Gastrocnemius medialis (tissue), 4 donors: ENCODE measurements around the gene SPSB4. TPM values are rescaled to one million over a fixed set of nuclear protein-coding genes. Genes with fewer than 3 reads are reported as not detected.

Source experiments
- ATAC-seq, 2 donors: fragments of 150-250 bp; one replicate each; pipeline ENCODE4 v1.9.1; 2016
- DNase-seq, 2 donors: peaks; one replicate each; pipeline ENCODE4 v3.0.0-alpha.2; 2019
- H3K27ac ChIP-seq, 4 donors: fragments of 200-600 bp; sonication (generic); 1 replicate in 1 of 4; 2 replicates in 3 of 4; pipeline ENCODE4 v1.5.1; 2016 to 2018; ENCODE audit warnings: mild to moderate bottlenecking in 2 of 4, moderate library complexity in 1 of 4
- H3K27me3 ChIP-seq, 3 donors: fragments of 200-600 bp; sonication (generic) in 2 of 3; 1 replicate in 1 of 3; 2 replicates in 2 of 3; pipeline versions ENCODE4 v1.5.1 to v1.6.0; 2016 to 2019; ENCODE audit warnings: mild to moderate bottlenecking in 1 of 3, moderate library complexity in 1 of 3
- H3K36me3 ChIP-seq, 2 donors: fragments of 200-600 bp; sonication (generic) in 1 of 2; one replicate each; pipeline ENCODE4 v1.5.1; 2017 to 2018
- H3K4me1 ChIP-seq, 2 donors: fragments of 200-600 bp; sonication (generic) in 1 of 2; one replicate each; pipeline ENCODE4 v1.5.1; 2016 to 2017; ENCODE audit warnings: mild to moderate bottlenecking in 2 of 2
- H3K4me3 ChIP-seq, 4 donors: fragments of 200-600 bp; sonication (generic) in 3 of 4; 1 replicate in 1 of 4; 2 replicates in 3 of 4; pipeline ENCODE4 v1.5.1; 2016 to 2019; ENCODE audit warnings: mild to moderate bottlenecking in 2 of 4
- H3K9me3 ChIP-seq, 3 donors: fragments of 200-600 bp; sonication (generic) in 2 of 3; 1 replicate in 1 of 3; 2 replicates in 2 of 3; pipeline ENCODE4 v1.5.1; 2016 to 2019
- POLR2A ChIP-seq, 2 donors: fragments of 450-650 bp; IDR thresholded peaks; one replicate each; pipeline ENCODE4 v1.6.1; 2017; ENCODE audit warnings: antibody characterized with exemption in 2 of 2, mild to moderate bottlenecking in 2 of 2, moderate library complexity in 2 of 2
- in situ Hi-C, 4 donors: fragments of 200-750 bp; cut with MboI; loops; one replicate each; pipeline versions ENCODE4 v1.15.0 to v1.8.0; 2017; ENCODE audit warnings: low sequenced_read_pairs in 4 of 4
- intact Hi-C: fragments of 100-400 bp; cut with DNase I; formaldehyde crosslinking; loops from one replicate; pipeline ENCODE4 v1.15.1; 2023; ENCODE audit warnings: low total_unique reads
- total RNA-seq, 4 donors: library from RNA; depleted of rRNA; stranded (reverse); fragments of >200 nt; gene quantifications; one replicate each; pipeline versions ENCODE4 v1.1.0 to v1.2.3, GENCODE V29; 2016
- TF ChIP-seq, protein P1 (sequence below), 5 experiments: fragments of 450-650 bp in 3 of 5; fragments of 200-600 bp in 2 of 5; sonication (generic) in 2 of 5; IDR thresholded peaks in 4 of 5; conservative IDR thresholded peaks in 1 of 5; 1 replicate in 4 of 5; 2 replicates in 1 of 5; pipeline ENCODE4 v1.5.1; 2016 to 2019; ENCODE audit warnings: antibody characterized with exemption in 5 of 5, mild to moderate bottlenecking in 3 of 5, moderate library complexity in 3 of 5

Gene SPSB4
- total RNA-seq, 4 donors from 2014 or later, result 0.35 to 0.81 TPM; not detected in 2

DNA sequence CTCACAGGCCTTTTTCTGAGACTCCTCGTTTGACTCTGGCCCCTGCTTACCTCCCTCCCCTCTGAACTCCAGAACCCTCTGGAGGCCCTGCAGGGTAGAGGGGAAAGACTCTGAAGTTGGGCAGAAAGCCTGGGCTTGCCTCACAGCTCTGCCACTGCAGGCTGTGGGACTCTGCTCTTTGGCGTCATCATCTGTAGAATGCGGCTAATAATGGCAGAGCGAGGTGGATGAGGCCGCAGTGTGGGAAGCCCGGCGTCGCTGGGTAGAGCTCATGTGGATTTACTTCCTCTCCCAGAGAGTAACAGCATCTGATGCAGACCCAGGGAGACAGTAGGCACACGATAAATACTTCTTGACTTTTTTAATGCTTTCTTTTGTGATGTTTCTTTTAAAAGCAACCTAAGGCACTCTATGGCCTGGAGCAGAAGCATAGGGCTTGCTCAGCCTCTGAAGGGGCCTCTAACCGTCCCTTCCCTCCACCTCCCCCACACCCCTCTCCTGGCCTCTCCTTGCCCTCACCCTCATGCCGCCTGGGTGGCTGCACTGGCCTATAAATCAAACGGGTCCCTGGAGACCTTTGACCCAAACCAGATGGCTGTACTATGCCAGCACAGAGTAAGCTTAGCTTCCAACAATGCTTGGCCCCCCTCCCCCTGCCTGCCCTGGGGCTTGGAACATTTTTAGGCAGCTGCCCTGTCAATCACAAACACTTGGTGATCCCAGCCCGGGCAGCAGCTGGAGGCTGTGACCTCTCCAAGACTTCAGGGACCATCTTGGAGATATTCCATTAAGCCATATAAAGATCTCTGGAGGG, 32.9 kb downstream of the SPSB4 start:
- no peak overlapping the region for H3K4me3 ChIP-seq
- peak overlapping the region in 3 of 4 donors; percentile 15 to 41 (median 37) for H3K27ac ChIP-seq
- H3K4me1 ChIP-seq, result peaks cover 28 to 41% of the 10 kb centered on the region in 2 donors
- no peaks in the 10 kb centered on the region for H3K36me3 ChIP-seq
- intact Hi-C loops (no loop called here), in situ Hi-C loops (no loop called here)
- TF ChIP-seq, protein P1, sequence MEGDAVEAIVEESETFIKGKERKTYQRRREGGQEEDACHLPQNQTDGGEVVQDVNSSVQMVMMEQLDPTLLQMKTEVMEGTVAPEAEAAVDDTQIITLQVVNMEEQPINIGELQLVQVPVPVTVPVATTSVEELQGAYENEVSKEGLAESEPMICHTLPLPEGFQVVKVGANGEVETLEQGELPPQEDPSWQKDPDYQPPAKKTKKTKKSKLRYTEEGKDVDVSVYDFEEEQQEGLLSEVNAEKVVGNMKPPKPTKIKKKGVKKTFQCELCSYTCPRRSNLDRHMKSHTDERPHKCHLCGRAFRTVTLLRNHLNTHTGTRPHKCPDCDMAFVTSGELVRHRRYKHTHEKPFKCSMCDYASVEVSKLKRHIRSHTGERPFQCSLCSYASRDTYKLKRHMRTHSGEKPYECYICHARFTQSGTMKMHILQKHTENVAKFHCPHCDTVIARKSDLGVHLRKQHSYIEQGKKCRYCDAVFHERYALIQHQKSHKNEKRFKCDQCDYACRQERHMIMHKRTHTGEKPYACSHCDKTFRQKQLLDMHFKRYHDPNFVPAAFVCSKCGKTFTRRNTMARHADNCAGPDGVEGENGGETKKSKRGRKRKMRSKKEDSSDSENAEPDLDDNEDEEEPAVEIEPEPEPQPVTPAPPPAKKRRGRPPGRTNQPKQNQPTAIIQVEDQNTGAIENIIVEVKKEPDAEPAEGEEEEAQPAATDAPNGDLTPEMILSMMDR (IDR thresholded peaks at IDR 0.05 in 4 of 5, conservative IDR thresholded peaks at IDR 0.05 in 1 of 5), result no peak
- TF ChIP-seq POLR2A (IDR thresholded peaks at IDR 0.05), result no peak
- DNase-seq, result peak; percentile 39 to 79
- no peaks in the 10 kb centered on the region for H3K9me3 ChIP-seq
- no peaks in the 10 kb centered on the region for H3K27me3 ChIP-seq
- ATAC-seq, result peak; percentile 77 to 96

DNA sequence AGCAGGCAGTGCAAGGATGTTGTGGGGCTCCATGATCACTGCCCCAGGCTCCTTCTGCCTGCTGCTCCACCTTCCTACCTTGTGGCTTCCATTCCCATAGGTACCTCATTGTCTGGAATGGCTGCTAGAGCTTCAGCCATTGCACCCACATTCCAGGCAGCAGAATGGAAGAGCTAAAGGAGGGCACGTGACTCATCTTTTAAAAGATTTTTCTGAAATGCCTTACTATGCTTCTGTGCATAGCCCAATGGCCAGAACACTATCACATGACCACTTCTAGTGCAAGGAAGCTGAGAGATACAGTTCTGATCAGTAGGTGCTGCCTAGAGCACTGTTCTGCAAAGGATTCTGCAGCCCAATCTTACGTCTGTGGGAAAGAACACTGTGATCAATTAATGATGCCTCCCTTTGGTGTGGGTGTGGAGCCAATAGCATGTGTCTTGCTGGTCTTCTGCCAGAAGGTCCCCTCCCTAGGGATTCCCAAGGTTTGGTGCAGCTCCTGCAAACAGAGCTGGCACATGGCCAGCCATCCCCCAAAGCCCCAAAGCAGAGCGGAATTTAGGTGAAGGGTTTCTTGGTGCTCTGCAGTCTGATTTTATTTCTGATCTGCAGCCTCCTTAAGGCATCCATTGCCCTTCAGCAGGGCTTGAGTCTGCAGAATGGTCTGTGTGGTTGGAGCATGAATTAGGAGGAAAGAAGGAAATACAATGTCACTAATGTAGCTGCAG, 34.4 kb downstream of the SPSB4 start:
- in situ Hi-C loops, result no loop called here
- intact Hi-C loops, result no loop called here
- no peak for DNase-seq

DNA sequence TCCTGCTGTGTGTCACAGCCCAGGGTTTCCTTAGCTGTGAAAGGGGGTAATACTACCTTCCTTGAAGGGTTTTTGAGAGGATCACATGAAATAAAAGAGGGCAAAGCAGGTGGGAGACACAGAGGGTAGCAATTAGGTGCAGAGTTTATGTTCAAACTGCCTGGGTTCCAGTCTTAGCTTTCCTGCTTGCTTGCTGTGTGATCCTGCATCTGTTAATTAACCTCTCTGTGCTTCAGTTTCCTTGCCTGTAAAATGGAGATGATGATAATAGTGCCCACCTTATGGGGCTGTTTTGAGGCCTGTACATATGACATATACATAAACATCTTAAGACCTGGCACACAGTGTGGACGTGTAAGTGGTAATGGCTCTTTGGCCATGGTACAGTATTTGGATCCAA, 35.0 kb downstream of the SPSB4 start:
- TF ChIP-seq, protein P1 (IDR thresholded peaks at IDR 0.05 in 4 of 5, conservative IDR thresholded peaks at IDR 0.05 in 1 of 5), result no peak
- TF ChIP-seq POLR2A (IDR thresholded peaks at IDR 0.05), result no peak
- in situ Hi-C loops, result no loop called here
- no peaks in the 10 kb centered on the region for H3K36me3 ChIP-seq
- peaks cover 28 to 45% of the 10 kb centered on the region in 2 donors for H3K4me1 ChIP-seq
- ATAC-seq (no peak), DNase-seq (no peak)
- H3K27ac ChIP-seq, result no peak overlapping the region
- no peaks in the 10 kb centered on the region for H3K27me3 ChIP-seq
- no peaks in the 10 kb centered on the region for H3K9me3 ChIP-seq
- intact Hi-C loops, result no loop called here
- H3K4me3 ChIP-seq, result no peak overlapping the region

More for the DNA sequence above, 34.4 kb downstream of the SPSB4 start:
- H3K9me3 ChIP-seq, result no peaks in the 10 kb centered on the region
- H3K4me3 ChIP-seq, result no peak overlapping the region
- no peaks in the 10 kb centered on the region for H3K36me3 ChIP-seq
- H3K27me3 ChIP-seq, result no peaks in the 10 kb centered on the region
- no peak for TF ChIP-seq POLR2A (IDR thresholded peaks at IDR 0.05)
- TF ChIP-seq, protein P1 (IDR thresholded peaks at IDR 0.05 in 4 of 5, conservative IDR thresholded peaks at IDR 0.05 in 1 of 5), result no peak
- H3K4me1 ChIP-seq, result peaks cover 28 to 41% of the 10 kb centered on the region in 2 donors
- H3K27ac ChIP-seq, result no peak overlapping the region
- no peak for ATAC-seq

DNA sequence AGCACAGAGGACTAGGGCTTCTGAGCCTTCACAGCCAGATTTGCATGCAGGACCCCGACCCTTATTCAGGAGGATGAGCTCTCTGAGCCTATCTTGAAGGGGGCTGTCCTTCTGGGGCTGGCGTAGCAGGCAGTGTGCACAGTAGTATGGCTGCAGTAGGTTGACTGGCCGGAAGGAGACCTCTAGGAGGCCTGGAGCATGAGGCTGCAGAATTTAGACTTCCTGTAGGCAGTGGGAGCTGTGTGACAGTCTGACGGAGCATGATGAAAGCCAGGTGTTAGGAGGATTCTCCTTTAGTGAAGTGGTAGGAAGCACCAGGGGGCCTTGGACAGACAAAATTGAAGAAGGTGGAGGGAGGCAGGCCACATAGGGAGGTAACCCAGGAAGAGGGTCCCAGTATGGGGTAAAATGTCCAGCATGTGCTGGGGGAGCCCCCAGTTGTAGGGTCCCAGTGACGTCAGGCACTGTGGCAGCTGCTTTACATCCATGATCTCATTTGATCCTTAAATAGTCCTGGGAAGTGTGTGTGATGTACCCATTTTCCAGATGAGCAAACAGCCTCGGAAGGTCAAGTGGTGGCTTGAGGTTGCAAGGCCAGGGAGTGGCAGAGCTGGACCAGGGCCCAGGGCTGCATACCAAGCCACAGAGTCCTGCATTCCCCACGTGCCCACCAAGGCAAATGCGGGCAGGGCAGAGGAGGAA, 36.1 kb downstream of the SPSB4 start:
- Histone ChIP-seq H3K27me3 (no peaks in the 10 kb centered on the region), H3K36me3 (no peaks in the 10 kb centered on the region), H3K4me3 (no peak overlapping the region), H3K9me3 (no peaks in the 10 kb centered on the region), H3K4me1 (peaks cover 28 to 49% of the 10 kb centered on the region in 2 donors), H3K27ac (no peak overlapping the region)
- intact Hi-C loops, result no loop called here
- ATAC-seq (no peak), DNase-seq (no peak)
- in situ Hi-C loops, result no loop called here
- no peak for TF ChIP-seq POLR2A (IDR thresholded peaks at IDR 0.05)
- TF ChIP-seq, protein P1 (IDR thresholded peaks at IDR 0.05 in 4 of 5, conservative IDR thresholded peaks at IDR 0.05 in 1 of 5), result no peak
